A673 (cell line): ENCODE data around the gene USP21. TPM values are rescaled to one million over a fixed set of nuclear protein-coding genes. Genes with fewer than 3 reads are reported as not detected.
A peak's percentile ranks its signal among the peaks of the same experiment; 100 is the strongest.

Experiments
- Bru-seq: library from RNA; stranded (reverse); fragments of 400-500 nt; gene quantifications from one replicate; lab custom pipeline; 2021; lab: Mats Ljungman, UMichigan
- BruChase-seq, 2 experiments: library from RNA; stranded (reverse); fragments of 400-500 nt; gene quantifications; one replicate each; lab custom pipeline; 2021; lab: Mats Ljungman, UMichigan
- BruUV-seq: library from RNA; stranded (reverse); fragments of 400-500 nt; replicated peaks from 2 replicates; lab custom pipeline; 2021; lab: Mats Ljungman, UMichigan
- CTCF ChIA-PET: fragments of 300-600 bp; sonication (Branson Sonifier 250); formaldehyde crosslinking; loops from one replicate; lab custom pipeline; 2022; ENCODE audit warnings: antibody characterized with exemption; lab: Charles Lee
- POLR2A ChIA-PET: fragments of 300-600 bp; sonication (Branson Sonifier 250); formaldehyde crosslinking; loops from one replicate; lab custom pipeline; 2022; ENCODE audit warnings: antibody characterized with exemption; ENCODE audit not compliant: low non-redundant PET; lab: Charles Lee
- DNase-seq: peaks from one replicate; pipeline ENCODE4 v3.0.0-alpha.2; 2015; ENCODE audit warnings: low spot score
- H3K27ac ChIP-seq: fragments of 200-600 bp; sonication (generic); 2 replicates; pipeline ENCODE4 v1.5.1; 2016; ENCODE audit warnings: mixed run types, low read depth, mild to moderate bottlenecking, mixed read lengths, antibody characterized with exemption, low read length; ENCODE audit not compliant: poor library complexity, severe bottlenecking
- H3K27me3 ChIP-seq: fragments of 200-600 bp; sonication (generic); replicated peaks from 2 replicates; pipeline ENCODE4 v1.6.1; 2017; ENCODE audit warnings: mixed run types, low read depth, mild to moderate bottlenecking, mixed read lengths, antibody characterized with exemption, low read length; ENCODE audit not compliant: insufficient read depth, poor library complexity
- H3K36me3 ChIP-seq: fragments of 200-600 bp; sonication (generic); 2 replicates; pipeline ENCODE4 v1.6.1; 2016; ENCODE audit warnings: mixed run types, mild to moderate bottlenecking, mixed read lengths, antibody characterized with exemption, low read length; ENCODE audit not compliant: insufficient read depth, poor library complexity, severe bottlenecking
- H3K4me1 ChIP-seq: fragments of 200-600 bp; sonication (generic); 2 replicates; pipeline ENCODE4 v1.6.1; 2017; ENCODE audit warnings: mixed run types, mild to moderate bottlenecking, mixed read lengths, antibody characterized with exemption, low read length; ENCODE audit not compliant: insufficient read depth, poor library complexity, severe bottlenecking
- H3K4me3 ChIP-seq: fragments of 200-600 bp; sonication (generic); 2 replicates; pipeline ENCODE4 v1.5.1; 2016; ENCODE audit warnings: low read depth, mixed run types, mild to moderate bottlenecking, mixed read lengths, low read length; ENCODE audit not compliant: poor library complexity, severe bottlenecking
- H3K9me3 ChIP-seq: fragments of 200-600 bp; sonication (generic); 2 replicates; pipeline ENCODE4 v1.6.1; 2016; ENCODE audit warnings: mixed run types, low read depth, mild to moderate bottlenecking, mixed read lengths, antibody characterized with exemption, low read length; ENCODE audit not compliant: poor library complexity, severe bottlenecking
- EZH2 ChIP-seq: fragments of 200-600 bp; sonication (generic); IDR thresholded peaks from 2 replicates; pipeline ENCODE4 v1.6.1; 2017; ENCODE audit warnings: borderline replicate concordance, low read depth, mild to moderate bottlenecking, mixed read lengths, antibody characterized with exemption, low read length; ENCODE audit not compliant: poor library complexity, severe bottlenecking
- intact Hi-C: fragments of 100-400 bp; cut with micrococcal nuclease; formaldehyde crosslinking; loops from one replicate; pipeline ENCODE4 v1.10.0; 2022; ENCODE audit not compliant: unreplicated experiment
- long read RNA-seq: library from polyadenylated mRNA; stranded (forward); transcript quantifications from one replicate; pipeline ENCODE4 v2.0.0, GENCODE V29; 2022
- total RNA-seq: library from RNA; stranded (reverse); gene quantifications from 2 replicates; pipeline ENCODE4 v1.2.3, GENCODE V29; 2021
- TF ChIP-seq, protein P1 (sequence below): fragments of 300-800, 200-600 bp; sonication (generic); conservative IDR thresholded peaks from 2 replicates; pipeline ENCODE4 v1.5.1; 2017; ENCODE audit warnings: low read depth, mild to moderate bottlenecking, antibody characterized with exemption, low read length, moderate library complexity, mixed read lengths

USP21 gene, protein sequence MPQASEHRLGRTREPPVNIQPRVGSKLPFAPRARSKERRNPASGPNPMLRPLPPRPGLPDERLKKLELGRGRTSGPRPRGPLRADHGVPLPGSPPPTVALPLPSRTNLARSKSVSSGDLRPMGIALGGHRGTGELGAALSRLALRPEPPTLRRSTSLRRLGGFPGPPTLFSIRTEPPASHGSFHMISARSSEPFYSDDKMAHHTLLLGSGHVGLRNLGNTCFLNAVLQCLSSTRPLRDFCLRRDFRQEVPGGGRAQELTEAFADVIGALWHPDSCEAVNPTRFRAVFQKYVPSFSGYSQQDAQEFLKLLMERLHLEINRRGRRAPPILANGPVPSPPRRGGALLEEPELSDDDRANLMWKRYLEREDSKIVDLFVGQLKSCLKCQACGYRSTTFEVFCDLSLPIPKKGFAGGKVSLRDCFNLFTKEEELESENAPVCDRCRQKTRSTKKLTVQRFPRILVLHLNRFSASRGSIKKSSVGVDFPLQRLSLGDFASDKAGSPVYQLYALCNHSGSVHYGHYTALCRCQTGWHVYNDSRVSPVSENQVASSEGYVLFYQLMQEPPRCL
- total RNA-seq (46.2 and 51.8 TPM in 2 replicates), Bru-seq, nascent RNA (percentile 77 among the genes with signal in this experiment), BruChase-seq, experiment 1, labeled RNA remaining after a 2-hour chase (percentile 83 among the genes with signal in this experiment), BruChase-seq, experiment 2, labeled RNA remaining after a 6-hour chase (percentile 86 among the genes with signal in this experiment)
- long read RNA-seq, transcript USP21-201 (13 exons, 2,195 nt), result major isoform, 22 of 94 reads
- long read RNA-seq, transcript USP21-203 (14 exons, 2,342 nt), result minor isoform, 11 of 94 reads
- long read RNA-seq, partial matches to known transcripts, result 8 of 94 reads
- long read RNA-seq, other reads (novel, unspliced or antisense), result 53 of 94 reads

DNA sequence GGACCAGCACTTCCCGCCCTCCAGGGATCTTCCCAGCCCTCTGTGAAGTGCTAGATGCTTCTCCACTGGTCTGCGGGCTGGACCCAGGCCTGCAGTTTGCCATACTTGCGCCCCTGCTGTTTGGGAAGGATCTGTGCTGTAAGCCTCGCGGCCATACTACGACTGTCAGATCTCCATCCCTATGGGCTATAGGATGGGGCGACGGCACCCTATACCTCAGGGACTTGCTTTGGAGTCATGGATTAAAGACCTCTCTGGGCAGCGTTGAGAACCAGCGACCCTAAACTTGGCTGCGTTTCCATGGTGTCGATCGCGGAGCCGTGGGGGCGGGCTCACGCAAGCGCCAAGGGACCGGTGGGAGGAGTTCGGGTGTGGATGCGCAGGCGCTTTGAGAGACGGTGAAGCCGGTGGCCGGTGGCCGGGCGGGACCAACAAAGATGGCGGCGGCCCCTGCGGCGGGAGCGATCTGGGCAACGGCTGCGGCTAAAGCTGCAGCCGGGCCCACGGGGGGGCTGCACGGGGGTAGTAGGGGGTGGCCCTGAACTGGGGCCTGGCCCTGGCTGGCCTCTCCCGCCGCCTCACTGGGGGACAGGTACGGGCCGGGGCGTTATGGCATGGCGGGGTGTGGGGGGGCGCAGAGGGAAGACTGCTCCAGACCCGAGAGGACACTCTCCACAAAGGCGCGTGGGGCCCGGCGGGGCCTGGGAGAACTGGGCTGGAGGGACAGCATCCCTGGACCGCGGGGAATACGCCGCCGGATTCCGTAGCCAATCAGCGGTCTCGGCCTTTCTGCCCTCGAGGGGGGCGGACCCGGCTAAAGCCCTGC, at the start of gene USP21:
TSS of gene USP21 (plus strand) at position 414 of the 826 bp plus-strand sequence. CDS start 1,141 bp downstream, outside the sequence.
- ChIA-PET CTCF (no interaction called here), POLR2A (no interaction called here)
- Histone ChIP-seq H3K36me3 (peaks cover 34% of the 10 kb centered on the region), H3K27me3 (no peaks in the 10 kb centered on the region), H3K27ac (peak within 1 kb of the TSS; percentile 92), H3K4me3 (peak within 1 kb of the TSS; percentile 82), H3K9me3 (no peaks in the 10 kb centered on the region), H3K4me1 (peaks cover 5% of the 10 kb centered on the region)
- TF ChIP-seq EZH2, result no peak
- TF ChIP-seq, protein P1, sequence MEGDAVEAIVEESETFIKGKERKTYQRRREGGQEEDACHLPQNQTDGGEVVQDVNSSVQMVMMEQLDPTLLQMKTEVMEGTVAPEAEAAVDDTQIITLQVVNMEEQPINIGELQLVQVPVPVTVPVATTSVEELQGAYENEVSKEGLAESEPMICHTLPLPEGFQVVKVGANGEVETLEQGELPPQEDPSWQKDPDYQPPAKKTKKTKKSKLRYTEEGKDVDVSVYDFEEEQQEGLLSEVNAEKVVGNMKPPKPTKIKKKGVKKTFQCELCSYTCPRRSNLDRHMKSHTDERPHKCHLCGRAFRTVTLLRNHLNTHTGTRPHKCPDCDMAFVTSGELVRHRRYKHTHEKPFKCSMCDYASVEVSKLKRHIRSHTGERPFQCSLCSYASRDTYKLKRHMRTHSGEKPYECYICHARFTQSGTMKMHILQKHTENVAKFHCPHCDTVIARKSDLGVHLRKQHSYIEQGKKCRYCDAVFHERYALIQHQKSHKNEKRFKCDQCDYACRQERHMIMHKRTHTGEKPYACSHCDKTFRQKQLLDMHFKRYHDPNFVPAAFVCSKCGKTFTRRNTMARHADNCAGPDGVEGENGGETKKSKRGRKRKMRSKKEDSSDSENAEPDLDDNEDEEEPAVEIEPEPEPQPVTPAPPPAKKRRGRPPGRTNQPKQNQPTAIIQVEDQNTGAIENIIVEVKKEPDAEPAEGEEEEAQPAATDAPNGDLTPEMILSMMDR, result no peak
- no TSS peak for BruUV-seq
- peak; percentile 96 for DNase-seq
- intact Hi-C loops, result no loop called here

- POLR2A ChIA-PET, result no interaction called here
- no peaks in the 10 kb centered on the region for H3K4me1 ChIP-seq
- TF ChIP-seq EZH2, result no peak
- TF ChIP-seq, protein P1, result no peak
- BruUV-seq, result no TSS peak
- intact Hi-C loops, result no loop called here
- H3K27me3 ChIP-seq, result no peaks in the 10 kb centered on the region
- CTCF ChIA-PET, result no interaction called here
- no peak for DNase-seq
- H3K9me3 ChIP-seq, result no peaks in the 10 kb centered on the region
- H3K27ac ChIP-seq, result no peak overlapping the region
- H3K4me3 ChIP-seq, result no peak overlapping the region
- H3K36me3 ChIP-seq, result no peaks in the 10 kb centered on the region
Measured at GRCh38 chr1:161111117-161111516, 48.2 kb upstream of the USP21 start.

GRCh38 chr1:161111527-161111926, 47.8 kb upstream of the USP21 start:
- BruUV-seq, result no TSS peak
- no peaks in the 10 kb centered on the region for H3K36me3 ChIP-seq
- TF ChIP-seq, protein P1, result no peak
- TF ChIP-seq EZH2, result no peak
- intact Hi-C loops, result no loop called here
- no peaks in the 10 kb centered on the region for H3K27me3 ChIP-seq
- ChIA-PET CTCF (interaction anchor here (1.1 kb wide), 1 partner anchor 14 kb away, joined by 5 read pairs; no protein-coding TSS in a partner anchor), POLR2A (no interaction called here)
- DNase-seq, result no peak
- H3K4me3 ChIP-seq, result no peak overlapping the region
- H3K27ac ChIP-seq, result no peak overlapping the region
- H3K9me3 ChIP-seq, result no peaks in the 10 kb centered on the region
- H3K4me1 ChIP-seq, result no peaks in the 10 kb centered on the region
